Inflammatory macrophage (primary cell): Measurements from ENCODE around the gene RASL10B.

Source experiments
- DNase-seq, 2 donors: peaks; one replicate each; pipeline ENCODE4 v3.0.0-alpha.2; 2020 to 2022

The RASL10B gene

DNA sequence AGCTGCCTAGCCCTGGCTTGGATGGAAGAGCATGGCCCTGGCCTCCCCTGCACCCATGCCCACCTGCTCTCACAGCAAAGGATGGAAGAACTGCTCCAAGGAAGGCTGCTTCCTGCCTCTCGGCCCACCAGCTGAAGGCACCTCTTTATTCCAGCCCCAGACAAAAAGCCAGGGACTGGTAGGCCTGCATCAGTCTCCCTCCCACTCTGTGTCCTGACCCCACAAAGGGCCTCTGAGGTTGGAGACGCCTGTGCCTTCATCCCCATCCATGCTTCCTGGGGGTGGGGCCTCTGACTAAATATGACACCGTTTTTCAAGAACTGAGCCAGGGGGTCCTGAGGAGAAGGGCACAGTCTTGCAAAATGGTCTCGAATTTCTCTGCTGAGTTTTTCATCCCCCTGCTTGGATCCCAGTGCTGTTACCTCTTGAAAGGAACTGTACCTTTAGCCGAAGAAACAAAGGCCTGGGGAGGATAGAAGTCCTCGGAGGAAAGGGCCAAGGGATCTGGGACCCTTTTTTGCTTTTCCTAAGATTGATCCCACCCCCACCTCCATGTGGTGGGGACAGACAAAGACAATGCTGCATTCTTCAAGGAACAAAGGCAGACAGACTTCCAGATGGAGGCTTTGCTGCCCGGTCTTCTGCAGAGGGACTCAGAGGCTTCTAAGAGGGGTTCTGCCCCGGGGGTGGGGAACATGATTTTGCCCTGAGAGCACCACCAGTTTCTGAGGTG lies 34.5 kb downstream of the RASL10B start:
- DNase-seq = no peak

DNA sequence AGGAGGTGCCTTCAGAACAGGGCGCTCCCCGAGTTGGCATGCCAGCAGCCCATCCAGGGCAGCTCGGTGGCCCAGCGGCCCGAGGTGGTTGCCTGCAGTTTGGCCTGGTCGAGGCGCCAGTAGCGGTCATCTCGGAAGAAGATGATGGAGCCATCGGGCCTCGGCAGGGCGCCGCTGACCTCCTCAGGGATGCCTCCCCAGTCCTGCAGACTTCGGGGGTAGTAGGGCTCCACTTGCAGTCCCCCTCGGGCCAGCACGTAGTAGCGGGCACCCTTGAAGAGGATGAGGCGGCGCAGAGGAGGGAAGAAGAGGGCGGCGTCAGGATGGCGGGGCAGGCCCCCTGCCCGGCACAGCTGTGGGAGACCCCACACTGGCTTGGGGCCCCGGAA lies 35.0 kb downstream of the RASL10B start:
- DNase-seq = no peak

GRCh38 chr17:35766903-35767510 lies 35.6 kb downstream of the RASL10B start:
- DNase-seq = peak; percentile 23

- DNase-seq = no peak
Measured at GRCh38 chr17:35768797-35769196, 37.4 kb downstream of the RASL10B start.

DNA sequence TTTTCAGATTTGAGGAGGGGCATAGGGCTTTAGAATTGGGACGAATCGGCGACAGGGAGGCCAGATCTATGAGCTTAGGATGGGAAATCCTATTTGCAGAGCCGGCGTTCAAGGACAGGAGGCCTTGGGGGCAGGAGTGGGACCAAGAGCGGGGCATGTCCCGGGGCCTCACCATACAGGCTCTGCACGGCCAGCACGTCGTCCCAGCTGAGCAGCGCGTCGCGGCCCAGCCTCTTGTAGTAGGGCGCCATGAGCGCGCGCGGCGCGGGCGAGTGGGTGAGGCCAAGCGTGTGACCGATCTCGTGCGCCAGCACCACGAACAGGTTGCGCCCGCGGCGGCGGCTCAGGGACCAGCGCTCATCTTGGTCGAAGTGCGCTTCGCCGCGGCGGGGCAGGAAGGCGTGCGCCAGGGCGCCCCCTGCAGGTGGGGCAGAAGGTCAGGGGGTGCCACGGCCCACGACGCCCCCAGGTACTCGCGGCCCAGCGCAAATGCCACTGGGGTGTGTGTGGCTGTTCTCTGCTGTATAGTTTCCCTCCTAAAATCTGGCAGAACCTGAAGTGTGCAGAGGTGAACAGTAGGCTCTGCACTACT lies 38.6 kb downstream of the RASL10B start:
- no peak for DNase-seq

- no peak for DNase-seq
Measured at GRCh38 chr17:35773129-35773528, 41.7 kb downstream of the RASL10B start.

DNA sequence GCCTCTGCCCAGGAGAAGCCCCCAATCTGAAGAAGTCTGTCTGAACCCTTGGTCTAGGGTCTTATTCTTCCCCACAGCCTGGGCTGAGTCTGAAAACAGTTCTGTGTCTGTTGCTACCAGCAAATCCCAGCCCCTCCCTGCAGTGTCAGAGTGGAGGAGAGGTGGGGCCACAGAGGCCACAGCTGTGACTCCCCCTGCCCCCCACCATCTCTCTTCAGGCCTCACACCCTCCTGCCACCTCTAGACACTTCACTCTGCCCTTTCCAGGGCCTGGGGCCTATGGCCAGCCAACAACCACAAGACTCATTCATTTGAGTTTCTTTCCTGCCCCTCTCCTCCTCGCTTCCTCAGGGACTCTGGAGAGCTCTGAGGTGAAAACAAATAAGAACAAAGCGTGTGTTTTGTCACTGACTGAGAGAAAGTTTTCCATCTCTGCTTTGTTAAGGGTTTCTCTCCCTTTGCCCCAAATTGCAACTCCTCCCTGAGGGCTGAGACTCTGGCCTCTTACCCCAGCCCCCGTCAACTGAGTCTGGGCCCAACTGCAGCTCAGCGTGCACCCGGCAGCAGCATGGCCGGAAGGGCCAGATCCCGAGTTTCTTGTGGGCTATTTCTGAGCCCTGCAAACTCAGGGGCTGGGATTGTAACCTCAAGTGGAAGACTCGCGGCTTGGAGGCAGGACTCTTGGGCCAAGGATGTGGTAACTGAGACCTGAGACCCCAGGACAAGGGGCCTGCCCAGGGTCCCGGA lies 42.4 kb downstream of the RASL10B start:
- no peak for DNase-seq

- DNase-seq = no peak
Measured at GRCh38 chr17:35774499-35774898, 43.1 kb downstream of the RASL10B start.

- no peak for DNase-seq
Measured at GRCh38 chr17:35775039-35775438, 43.6 kb downstream of the RASL10B start.

DNA sequence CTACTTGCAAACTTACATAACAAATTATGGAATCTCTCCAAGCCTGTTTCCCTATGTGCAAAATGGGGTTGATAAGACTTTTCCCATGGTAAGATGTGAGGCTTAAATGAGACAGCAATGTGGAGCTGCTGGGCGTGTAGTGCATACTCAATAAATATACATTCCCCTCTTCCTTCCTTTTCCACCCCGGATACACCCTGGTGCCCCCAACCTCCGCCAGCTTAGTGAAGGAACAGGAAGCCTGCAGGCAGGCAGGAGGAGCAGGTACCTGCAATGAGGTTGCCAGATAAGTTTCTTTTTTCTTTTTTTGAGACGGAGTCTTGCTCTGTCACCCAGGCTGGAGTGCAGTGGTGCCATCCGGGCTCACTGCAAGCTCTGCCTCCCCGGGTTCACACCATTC lies 44.1 kb downstream of the RASL10B start:
- no peak for DNase-seq

GRCh38 chr17:35778641-35779196 lies 47.3 kb downstream of the RASL10B start:
- no peak for DNase-seq

DNA sequence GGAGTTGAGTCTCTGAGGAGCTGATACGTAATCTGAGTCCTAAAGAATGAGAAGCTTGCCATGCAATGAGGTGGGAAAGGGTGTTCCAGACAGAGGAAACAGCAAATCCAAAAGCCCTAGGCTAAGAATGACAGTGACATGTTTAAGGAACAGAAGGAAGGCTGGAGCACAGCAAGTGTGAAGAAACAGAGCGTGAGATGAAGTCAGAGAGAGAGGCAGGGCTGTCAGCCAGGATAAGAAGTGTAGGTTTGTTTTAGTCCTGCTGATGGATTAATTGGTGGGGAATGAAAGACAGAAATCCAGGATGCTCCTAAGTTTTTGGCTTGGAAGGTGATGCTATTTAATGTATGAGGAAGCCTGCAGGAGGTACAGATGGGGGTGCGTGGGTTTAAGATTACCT lies 49.5 kb downstream of the RASL10B start:
- DNase-seq = no peak

GRCh38 chr17:35784895-35785294 lies 53.5 kb downstream of the RASL10B start:
- DNase-seq = no peak

DNA sequence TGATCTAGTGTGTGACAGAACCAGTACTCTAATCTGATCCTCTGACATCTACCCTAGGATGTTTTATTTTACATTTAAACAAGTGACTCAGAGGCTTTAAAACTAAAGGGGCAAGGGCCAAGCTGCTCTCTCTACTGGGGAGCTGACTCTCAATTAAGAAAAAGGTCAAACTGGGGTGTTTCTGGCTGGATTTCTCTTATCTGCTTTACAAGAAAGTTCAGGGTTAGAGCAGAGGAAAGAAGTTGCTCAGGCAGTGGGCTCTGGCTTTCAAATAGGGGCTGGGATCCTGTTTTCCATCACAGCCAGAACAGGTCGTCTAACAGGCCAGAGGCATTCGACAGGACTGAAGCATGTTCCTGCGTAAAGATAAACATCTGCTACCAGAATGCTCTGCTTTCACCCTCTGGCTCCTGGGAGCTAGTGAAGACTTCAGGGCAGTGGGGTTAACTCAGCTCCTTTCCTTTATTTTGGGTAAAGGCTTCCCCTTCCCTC lies 55.5 kb downstream of the RASL10B start:
- DNase-seq = no peak

DNA sequence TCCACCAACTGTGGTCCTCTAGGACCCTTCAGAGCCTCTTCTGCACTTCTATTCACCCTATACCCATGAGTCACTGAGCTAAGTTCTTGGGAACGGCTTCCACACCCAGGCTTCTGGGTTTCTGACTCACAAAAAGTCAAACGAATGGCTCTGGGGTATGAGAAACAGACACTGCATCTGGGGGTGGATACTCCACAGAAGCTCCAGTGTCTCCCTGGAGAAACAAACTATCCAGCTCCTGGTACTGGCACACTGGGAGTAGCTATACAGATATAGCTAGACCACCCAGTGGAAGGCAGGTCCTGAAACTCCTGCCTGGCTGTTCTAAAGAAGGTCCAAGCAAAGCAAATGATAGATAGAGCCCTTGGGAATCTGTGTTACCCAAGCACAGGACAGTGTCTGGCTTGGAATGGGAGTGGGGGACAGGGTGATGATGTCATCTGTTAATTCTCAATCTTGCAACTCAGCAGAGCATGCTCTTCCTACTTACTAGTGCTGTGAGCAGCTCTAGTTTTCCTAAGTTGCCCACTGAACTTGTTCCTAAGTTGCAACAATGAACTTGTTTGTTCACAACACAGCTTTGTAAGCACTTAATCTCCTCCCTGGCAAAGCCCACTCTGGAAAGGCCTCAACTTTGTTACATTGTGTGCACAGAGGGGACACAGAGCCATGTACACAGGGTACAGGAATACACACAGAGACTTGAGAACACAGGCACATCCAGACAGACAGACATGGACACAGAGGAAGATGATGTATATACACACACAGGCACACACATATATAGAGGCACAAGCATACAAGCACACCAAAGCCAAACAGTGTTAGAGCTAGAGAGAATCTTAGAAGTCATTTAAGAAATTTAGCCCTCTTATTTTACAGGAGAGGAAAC lies 57.3 kb downstream of the RASL10B start:
- DNase-seq = no peak

- no peak for DNase-seq
Measured at GRCh38 chr17:35790841-35791240, 59.4 kb downstream of the RASL10B start.

DNA sequence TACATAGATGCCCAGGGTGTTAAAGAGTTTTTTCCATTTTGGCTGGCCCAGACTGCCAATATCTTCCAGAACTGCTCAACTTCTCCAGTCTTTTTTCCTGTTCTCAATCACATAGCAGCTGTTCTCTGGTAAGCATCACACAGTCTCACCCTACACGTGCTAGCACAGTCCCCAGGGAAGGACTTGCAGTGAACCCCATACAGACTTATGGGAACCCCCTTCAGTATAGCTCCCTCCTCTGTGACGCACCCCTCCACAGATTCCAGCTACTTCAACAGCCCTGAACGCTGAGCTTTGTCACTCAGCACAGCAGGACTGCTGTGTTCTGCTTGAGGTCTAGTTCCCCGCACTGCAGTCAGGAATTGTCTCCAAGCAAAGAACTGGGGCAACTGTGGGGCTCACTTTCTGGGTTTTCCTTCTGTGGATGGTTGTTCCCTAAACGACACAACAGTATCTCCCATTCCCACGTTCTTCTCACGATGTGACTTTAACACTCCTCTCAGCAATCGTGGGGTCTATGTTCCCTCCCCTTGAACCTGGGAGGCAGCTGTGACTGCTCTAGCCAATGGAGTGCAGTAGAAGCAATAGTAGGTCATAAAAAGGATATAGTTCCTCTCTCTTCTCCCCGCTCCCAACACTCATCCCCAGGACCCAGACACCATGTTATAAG lies 60.4 kb downstream of the RASL10B start:
- no peak for DNase-seq
